HepG2 (cell line): ENCODE results near the gene SCAANT1. TPM values are rescaled to one million over a fixed set of nuclear protein-coding genes. Genes with fewer than 3 reads are reported as not detected.

Source experiments
- AKAP8 ChIP-seq: sonication (generic); formaldehyde crosslinking; IDR thresholded peaks from 2 replicates; pipeline ENCODE4 v1.5.1; 2020; ENCODE audit warnings: mild to moderate bottlenecking, missing genetic modification reagents
- ARNT ChIP-seq: fragments of 450-650 bp; IDR thresholded peaks from 2 replicates; pipeline ENCODE4 v1.6.1; 2017
- ASH2L ChIP-seq: fragments of 300-600, 200-600 bp; sonication (generic); IDR thresholded peaks from 2 replicates; pipeline ENCODE4 v1.7.0; 2017; ENCODE audit warnings: low read depth, mild to moderate bottlenecking, moderate library complexity, mixed read lengths, low read length; ENCODE audit not compliant: insufficient read length
- GTF2F1 ChIP-seq: fragments of 150-350 bp; IDR thresholded peaks from 2 replicates; pipeline ENCODE4 v1.6.1; 2014; ENCODE audit warnings: low read length
- HNF4A ChIP-seq: sonication (generic); formaldehyde crosslinking; IDR thresholded peaks from 2 replicates; pipeline ENCODE4 v1.4.0; 2020; ENCODE audit warnings: missing genetic modification reagents
- HOXA5 ChIP-seq: sonication (generic); formaldehyde crosslinking; IDR thresholded peaks from 2 replicates; pipeline ENCODE4 v1.4.0; 2020; ENCODE audit warnings: missing genetic modification reagents
- IRF2 ChIP-seq: IDR thresholded peaks from 2 replicates; pipeline ENCODE4 v1.6.1; 2018; ENCODE audit warnings: missing genetic modification reagents, missing compliant biosample characterization
- MBD4 ChIP-seq: IDR thresholded peaks from 2 replicates; pipeline ENCODE4 v1.6.1; 2012; ENCODE audit warnings: low read length, inconsistent platforms, borderline replicate concordance
- RAD51 ChIP-seq: fragments of 450-650 bp; IDR thresholded peaks from 2 replicates; pipeline ENCODE4 v1.6.1; 2016; ENCODE audit warnings: borderline replicate concordance
- RARG ChIP-seq: sonication (generic); formaldehyde crosslinking; IDR thresholded peaks from 2 replicates; pipeline ENCODE4 v1.4.0; 2020; ENCODE audit warnings: low read depth, mild to moderate bottlenecking, missing genetic modification reagents
- TAF15 ChIP-seq: fragments of 200-400 bp; formaldehyde crosslinking; IDR thresholded peaks from one replicate; pipeline ENCODE4 v1.6.1; 2018; ENCODE audit warnings: mild to moderate bottlenecking, low read depth, low read length; ENCODE audit not compliant: poor library complexity, severe bottlenecking
- XBP1 ChIP-seq: sonication (generic); formaldehyde crosslinking; IDR thresholded peaks from 2 replicates; pipeline ENCODE4 v1.5.0; 2020; ENCODE audit warnings: missing genetic modification reagents
- ZNF296 ChIP-seq: sonication (generic); formaldehyde crosslinking; conservative IDR thresholded peaks from 2 replicates; pipeline ENCODE4 v1.5.0; 2020; ENCODE audit warnings: mild to moderate bottlenecking, missing genetic modification reagents
- ZNF329 ChIP-seq: sonication (generic); formaldehyde crosslinking; IDR thresholded peaks from 2 replicates; pipeline ENCODE4 v1.9.0; 2021; ENCODE audit warnings: low read depth, mild to moderate bottlenecking, missing genetic modification reagents
- ZNF570 ChIP-seq: sonication (generic); formaldehyde crosslinking; IDR thresholded peaks from 2 replicates; pipeline ENCODE4 v1.4.0; 2020; ENCODE audit warnings: mild to moderate bottlenecking, missing genetic modification reagents, borderline replicate concordance
- polyA plus RNA-seq, 8 experiments: library from polyadenylated mRNA; depleted of rRNA in 3 of 8; stranded (reverse) in 7 of 8; unstranded in 1 of 8; fragments of >200 nt; fragmentation: Illumina TruSeq in 4 of 8; extraction: Trizol in 4 of 8; gene quantifications; 2 replicates each; pipeline versions ENCODE4 v1.2.1 to v1.2.3, GENCODE V29; 2011 to 2016; ENCODE audit warnings: low read depth in 4 of 8, missing spikeins in 1 of 8, mixed read lengths in 1 of 8; ENCODE audit not compliant: insufficient read depth in 1 of 8
- total RNA-seq, 5 experiments: library from RNA; depleted of rRNA; stranded (reverse); fragments of >200 nt; fragmentation: Illumina TruSeq; extraction: Trizol; gene quantifications; 2 replicates each; pipeline ENCODE4 v1.2.3, GENCODE V29; 2016; ENCODE audit warnings: low read depth in 1 of 5
- TF ChIP-seq, protein P1 (sequence below), 2 experiments: IDR thresholded peaks; 2 replicates each; pipeline ENCODE4 v1.6.1; 2011 to 2012; ENCODE audit warnings: low read length in 2 of 2, borderline replicate concordance in 1 of 2, low read depth in 1 of 2, mild to moderate bottlenecking in 1 of 2, moderate library complexity in 1 of 2
- TF ChIP-seq, protein P2 (sequence below): sonication (generic); formaldehyde crosslinking; IDR thresholded peaks from 2 replicates; pipeline ENCODE4 v1.5.1; 2020; ENCODE audit warnings: mild to moderate bottlenecking, moderate library complexity, missing genetic modification reagents
- TF ChIP-seq, protein P3 (sequence below): sonication (generic); formaldehyde crosslinking; IDR thresholded peaks from 2 replicates; pipeline ENCODE4 v1.4.0; 2020; ENCODE audit warnings: missing genetic modification reagents
- TF ChIP-seq, protein P4 (sequence below): sonication (generic); formaldehyde crosslinking; IDR thresholded peaks from 2 replicates; pipeline ENCODE4 v1.8.1; 2023; ENCODE audit warnings: missing genetic modification reagents, mild to moderate bottlenecking, borderline replicate concordance
- TF ChIP-seq, protein P5 (sequence below): sonication (generic); formaldehyde crosslinking; IDR thresholded peaks from 2 replicates; pipeline ENCODE4 v1.4.0; 2020; ENCODE audit warnings: missing genetic modification reagents

Gene SCAANT1
- total and polyA plus RNA-seq, 2 of the 13 experiments (the other 11 are each of a cell fraction or from before 2014, with no cell fraction given) = not detected

- TF ChIP-seq, protein P1, sequence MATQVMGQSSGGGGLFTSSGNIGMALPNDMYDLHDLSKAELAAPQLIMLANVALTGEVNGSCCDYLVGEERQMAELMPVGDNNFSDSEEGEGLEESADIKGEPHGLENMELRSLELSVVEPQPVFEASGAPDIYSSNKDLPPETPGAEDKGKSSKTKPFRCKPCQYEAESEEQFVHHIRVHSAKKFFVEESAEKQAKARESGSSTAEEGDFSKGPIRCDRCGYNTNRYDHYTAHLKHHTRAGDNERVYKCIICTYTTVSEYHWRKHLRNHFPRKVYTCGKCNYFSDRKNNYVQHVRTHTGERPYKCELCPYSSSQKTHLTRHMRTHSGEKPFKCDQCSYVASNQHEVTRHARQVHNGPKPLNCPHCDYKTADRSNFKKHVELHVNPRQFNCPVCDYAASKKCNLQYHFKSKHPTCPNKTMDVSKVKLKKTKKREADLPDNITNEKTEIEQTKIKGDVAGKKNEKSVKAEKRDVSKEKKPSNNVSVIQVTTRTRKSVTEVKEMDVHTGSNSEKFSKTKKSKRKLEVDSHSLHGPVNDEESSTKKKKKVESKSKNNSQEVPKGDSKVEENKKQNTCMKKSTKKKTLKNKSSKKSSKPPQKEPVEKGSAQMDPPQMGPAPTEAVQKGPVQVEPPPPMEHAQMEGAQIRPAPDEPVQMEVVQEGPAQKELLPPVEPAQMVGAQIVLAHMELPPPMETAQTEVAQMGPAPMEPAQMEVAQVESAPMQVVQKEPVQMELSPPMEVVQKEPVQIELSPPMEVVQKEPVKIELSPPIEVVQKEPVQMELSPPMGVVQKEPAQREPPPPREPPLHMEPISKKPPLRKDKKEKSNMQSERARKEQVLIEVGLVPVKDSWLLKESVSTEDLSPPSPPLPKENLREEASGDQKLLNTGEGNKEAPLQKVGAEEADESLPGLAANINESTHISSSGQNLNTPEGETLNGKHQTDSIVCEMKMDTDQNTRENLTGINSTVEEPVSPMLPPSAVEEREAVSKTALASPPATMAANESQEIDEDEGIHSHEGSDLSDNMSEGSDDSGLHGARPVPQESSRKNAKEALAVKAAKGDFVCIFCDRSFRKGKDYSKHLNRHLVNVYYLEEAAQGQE (IDR thresholded peaks at IDR 0.05; ENCODE audit: borderline replicate concordance in 1 of 2, low read depth in 1 of 2, low read length in 2 of 2) = 0 out of 4 replicates have a peak, but pooled peaks of 1 of the 2 experiments have one; percentile 17
- peak; percentile 97 for TF ChIP-seq IRF2 (CRISPR knock-in tag)
- TF ChIP-seq, protein P2, sequence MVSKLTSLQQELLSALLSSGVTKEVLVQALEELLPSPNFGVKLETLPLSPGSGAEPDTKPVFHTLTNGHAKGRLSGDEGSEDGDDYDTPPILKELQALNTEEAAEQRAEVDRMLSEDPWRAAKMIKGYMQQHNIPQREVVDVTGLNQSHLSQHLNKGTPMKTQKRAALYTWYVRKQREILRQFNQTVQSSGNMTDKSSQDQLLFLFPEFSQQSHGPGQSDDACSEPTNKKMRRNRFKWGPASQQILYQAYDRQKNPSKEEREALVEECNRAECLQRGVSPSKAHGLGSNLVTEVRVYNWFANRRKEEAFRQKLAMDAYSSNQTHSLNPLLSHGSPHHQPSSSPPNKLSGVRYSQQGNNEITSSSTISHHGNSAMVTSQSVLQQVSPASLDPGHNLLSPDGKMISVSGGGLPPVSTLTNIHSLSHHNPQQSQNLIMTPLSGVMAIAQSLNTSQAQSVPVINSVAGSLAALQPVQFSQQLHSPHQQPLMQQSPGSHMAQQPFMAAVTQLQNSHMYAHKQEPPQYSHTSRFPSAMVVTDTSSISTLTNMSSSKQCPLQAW (CRISPR knock-in tag) = peak; percentile 69
- TF ChIP-seq ZNF329 (CRISPR knock-in tag) = 0 out of 2 replicates have a peak, but pooled peaks have one; percentile 27
- TF ChIP-seq ARNT = no peak
- no peak for TF ChIP-seq TAF15
- TF ChIP-seq, protein P3, sequence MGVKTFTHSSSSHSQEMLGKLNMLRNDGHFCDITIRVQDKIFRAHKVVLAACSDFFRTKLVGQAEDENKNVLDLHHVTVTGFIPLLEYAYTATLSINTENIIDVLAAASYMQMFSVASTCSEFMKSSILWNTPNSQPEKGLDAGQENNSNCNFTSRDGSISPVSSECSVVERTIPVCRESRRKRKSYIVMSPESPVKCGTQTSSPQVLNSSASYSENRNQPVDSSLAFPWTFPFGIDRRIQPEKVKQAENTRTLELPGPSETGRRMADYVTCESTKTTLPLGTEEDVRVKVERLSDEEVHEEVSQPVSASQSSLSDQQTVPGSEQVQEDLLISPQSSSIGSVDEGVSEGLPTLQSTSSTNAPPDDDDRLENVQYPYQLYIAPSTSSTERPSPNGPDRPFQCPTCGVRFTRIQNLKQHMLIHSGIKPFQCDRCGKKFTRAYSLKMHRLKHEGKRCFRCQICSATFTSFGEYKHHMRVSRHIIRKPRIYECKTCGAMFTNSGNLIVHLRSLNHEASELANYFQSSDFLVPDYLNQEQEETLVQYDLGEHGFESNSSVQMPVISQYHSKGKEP (CRISPR knock-in tag) = no peak
- TF ChIP-seq GTF2F1 = no peak
- TF ChIP-seq RARG (CRISPR knock-in tag) = no peak
- TF ChIP-seq ZNF296 (CRISPR knock-in tag) = no peak
- TF ChIP-seq RAD51 = no peak
- TF ChIP-seq ASH2L = peak; percentile 94
- TF ChIP-seq HNF4A (CRISPR knock-in tag) = peak; percentile 63
- no peak for TF ChIP-seq ZNF570 (CRISPR knock-in tag)
- TF ChIP-seq, protein P4, sequence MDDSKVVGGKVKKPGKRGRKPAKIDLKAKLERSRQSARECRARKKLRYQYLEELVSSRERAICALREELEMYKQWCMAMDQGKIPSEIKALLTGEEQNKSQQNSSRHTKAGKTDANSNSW (CRISPR knock-in tag) = no peak
- TF ChIP-seq XBP1 = no peak
- TF ChIP-seq HOXA5 (CRISPR knock-in tag) = peak; percentile 74
- TF ChIP-seq AKAP8 (CRISPR knock-in tag) = no peak
- TF ChIP-seq, protein P5, sequence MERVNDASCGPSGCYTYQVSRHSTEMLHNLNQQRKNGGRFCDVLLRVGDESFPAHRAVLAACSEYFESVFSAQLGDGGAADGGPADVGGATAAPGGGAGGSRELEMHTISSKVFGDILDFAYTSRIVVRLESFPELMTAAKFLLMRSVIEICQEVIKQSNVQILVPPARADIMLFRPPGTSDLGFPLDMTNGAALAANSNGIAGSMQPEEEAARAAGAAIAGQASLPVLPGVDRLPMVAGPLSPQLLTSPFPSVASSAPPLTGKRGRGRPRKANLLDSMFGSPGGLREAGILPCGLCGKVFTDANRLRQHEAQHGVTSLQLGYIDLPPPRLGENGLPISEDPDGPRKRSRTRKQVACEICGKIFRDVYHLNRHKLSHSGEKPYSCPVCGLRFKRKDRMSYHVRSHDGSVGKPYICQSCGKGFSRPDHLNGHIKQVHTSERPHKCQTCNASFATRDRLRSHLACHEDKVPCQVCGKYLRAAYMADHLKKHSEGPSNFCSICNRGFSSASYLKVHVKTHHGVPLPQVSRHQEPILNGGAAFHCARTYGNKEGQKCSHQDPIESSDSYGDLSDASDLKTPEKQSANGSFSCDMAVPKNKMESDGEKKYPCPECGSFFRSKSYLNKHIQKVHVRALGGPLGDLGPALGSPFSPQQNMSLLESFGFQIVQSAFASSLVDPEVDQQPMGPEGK (CRISPR knock-in tag) = peak; percentile 96
- no peak for TF ChIP-seq MBD4
These were observed at the start of gene SCAANT1 (continued) for GRCh38 chr3:63911873-63912767.
